K562 (cell line): ENCODE results near the gene DCTN1. TPM values are rescaled to one million over a fixed set of nuclear protein-coding genes. Genes with fewer than 3 reads are reported as not detected.
A peak's percentile ranks its signal among the peaks of the same experiment; 100 is the strongest.

ENCODE experiments used
- ATAC-seq: fragments of 200-7000 bp; cut with Tn5 transposase; 3 replicates; pipeline ENCODE4 v1.9.1; 2020; ENCODE audit warnings: moderate library complexity
- Bru-seq: library from RNA; stranded (reverse); fragments of 400-500 nt; gene quantifications from one replicate; lab custom pipeline; 2021; lab: Mats Ljungman, UMichigan
- BruChase-seq, 2 experiments: library from RNA; stranded (reverse); fragments of 400-500 nt; gene quantifications; one replicate each; lab custom pipeline; 2021; lab: Mats Ljungman, UMichigan
- BruUV-seq: library from RNA; stranded (reverse); fragments of 400-500 nt; replicated peaks from 2 replicates; lab custom pipeline; 2021; lab: Mats Ljungman, UMichigan
- CTCF ChIA-PET: fragments of 300-600 bp; formaldehyde crosslinking; extraction: SDS; loops from one replicate; lab custom pipeline; 2021; ENCODE audit warnings: low intra/inter-chr PET ratio; lab: Yijun Ruan, JAX
- POLR2A ChIA-PET: fragments of 300-600, 350-650 bp; sonication (Branson Sonifier 250); formaldehyde crosslinking; extraction: SDS; loops from one replicate; lab custom pipeline; 2021; ENCODE audit warnings: antibody characterized with exemption, inconsistent platforms; lab: Yijun Ruan, JAX
- DNase-seq, 4 experiments: peaks; one replicate each; pipeline versions ENCODE4 v3.0.0 to v3.0.0-alpha.2; 2011 to 2018; ENCODE audit warnings: low spot score in 3 of 4, mixed read lengths in 3 of 4; ENCODE audit errors: extremely low read depth in 1 of 4
- FAIRE-seq: peaks from 2 replicates; lab custom pipeline; 2011; peaks lifted over from hg19 to GRCh38; lab: Jason Lieb, UNC
- H2AFZ ChIP-seq: 2 replicates; pipeline ENCODE4 v1.6.0; 2011; ENCODE audit warnings: low read depth, low read length, control low read depth, inconsistent platforms
- H3K27ac ChIP-seq: fragments of 200-600 bp; 3 replicates; pipeline ENCODE4 v1.8.0; 2011; ENCODE audit warnings: low read depth, mild to moderate bottlenecking, control low read depth, inconsistent platforms, low read length, moderate library complexity, mixed read lengths; ENCODE audit errors: extremely low read depth
- H3K27me3 ChIP-seq, 2 experiments: fragments of 300-600 bp in 1 of 2; 2 replicates in 1 of 2; 3 replicates in 1 of 2; pipeline versions ENCODE4 v1.6.0 to v1.8.0; 2011; ENCODE audit warnings: inconsistent platforms in 2 of 2, low read length in 2 of 2, mild to moderate bottlenecking in 1 of 2, mixed read lengths in 1 of 2, moderate library complexity in 1 of 2; ENCODE audit not compliant: control insufficient read depth in 2 of 2, insufficient read depth in 2 of 2
- H3K36me3 ChIP-seq: fragments of 300-600 bp; 3 replicates; pipeline ENCODE4 v1.8.0; 2011; ENCODE audit warnings: mild to moderate bottlenecking, low read length, inconsistent platforms; ENCODE audit not compliant: control insufficient read depth, insufficient read depth
- H3K4me1 ChIP-seq, 2 experiments: fragments of 200-600 bp in 1 of 2; replicated peaks in 1 of 2; 2 replicates in 1 of 2; 3 replicates in 1 of 2; pipeline versions ENCODE4 v1.5.1 to v1.8.0; 2011; ENCODE audit warnings: inconsistent platforms in 2 of 2, low read length in 2 of 2, mild to moderate bottlenecking in 1 of 2, mixed read lengths in 1 of 2, moderate library complexity in 1 of 2; ENCODE audit not compliant: control insufficient read depth in 2 of 2, insufficient read depth in 2 of 2
- H3K4me2 ChIP-seq: 2 replicates; pipeline ENCODE4 v1.6.1; 2011; ENCODE audit warnings: low read length, control low read depth, inconsistent platforms, mixed read lengths; ENCODE audit not compliant: insufficient read depth
- H3K4me3 ChIP-seq: fragments of 200-600 bp; sonication (generic), shearing (Covaris generic); 2 replicates; pipeline ENCODE4 v1.5.1; 2016; ENCODE audit warnings: control low read depth, inconsistent platforms
- H3K79me2 ChIP-seq: fragments of 200-600 bp; 3 replicates; pipeline ENCODE4 v1.8.0; 2011; ENCODE audit warnings: low read length, inconsistent platforms; ENCODE audit not compliant: control insufficient read depth, insufficient read depth
- H3K9ac ChIP-seq, 2 experiments: 2 replicates each; pipeline versions ENCODE4 v1.6.0 to v1.6.1; 2011; ENCODE audit warnings: low read depth in 2 of 2, low read length in 2 of 2, control low read depth in 1 of 2, inconsistent platforms in 1 of 2, mild to moderate bottlenecking in 1 of 2, mixed read lengths in 1 of 2; ENCODE audit not compliant: insufficient read depth in 1 of 2
- H3K9me1 ChIP-seq: one replicate; pipeline ENCODE4 v1.6.0; 2011; ENCODE audit warnings: inconsistent platforms, mild to moderate bottlenecking, low read length, moderate library complexity; ENCODE audit not compliant: control insufficient read depth, insufficient read depth
- H3K9me3 ChIP-seq: replicated peaks from 2 replicates; pipeline ENCODE4 v1.5.1; 2011; ENCODE audit warnings: low read depth, low read length, inconsistent platforms; ENCODE audit not compliant: control insufficient read depth, insufficient read depth
- H4K20me1 ChIP-seq: replicated peaks from 2 replicates; pipeline ENCODE4 v1.6.1; 2011; ENCODE audit warnings: low read length, inconsistent platforms, mixed read lengths; ENCODE audit not compliant: control insufficient read depth, insufficient read depth
- ATF1 ChIP-seq, 2 experiments: fragments of 450-650 bp in 1 of 2; IDR thresholded peaks; 2 replicates each; pipeline ENCODE4 v1.6.1; 2016; ENCODE audit warnings: missing compliant biosample characterization in 1 of 2, missing genetic modification characterization in 1 of 2
- CREB1 ChIP-seq, 2 experiments: sonication (generic) in 1 of 2; formaldehyde crosslinking in 1 of 2; IDR thresholded peaks; 2 replicates each; pipeline versions ENCODE4 v1.6.1 to v1.8.0; 2012 to 2022; ENCODE audit warnings: inconsistent platforms in 1 of 2, mild to moderate bottlenecking in 1 of 2, missing genetic modification reagents in 1 of 2, moderate library complexity in 1 of 2
- MEIS2 ChIP-seq: fragments of 450-650 bp; IDR thresholded peaks from 2 replicates; pipeline ENCODE4 v1.6.1; 2014; ENCODE audit warnings: mild to moderate bottlenecking; ENCODE audit not compliant: partially characterized antibody
- NFE2L1 ChIP-seq: fragments of 450-650 bp; IDR thresholded peaks from 2 replicates; pipeline ENCODE4 v1.6.1; 2016; ENCODE audit warnings: missing genetic modification characterization, low read depth, mild to moderate bottlenecking, missing compliant biosample characterization, moderate library complexity, borderline replicate concordance
- NR2F6 ChIP-seq: fragments of 450-650 bp; formaldehyde crosslinking; IDR thresholded peaks from 2 replicates; pipeline ENCODE4 v1.4.0; 2020; ENCODE audit warnings: mild to moderate bottlenecking
- NR3C1 ChIP-seq: sonication (generic); formaldehyde crosslinking; IDR thresholded peaks from 2 replicates; pipeline ENCODE4 v1.8.1; 2022; ENCODE audit warnings: missing genetic modification reagents
- NRF1 ChIP-seq, 2 experiments: fragments of 450-650 bp; IDR thresholded peaks in 1 of 2; conservative IDR thresholded peaks in 1 of 2; 2 replicates each; pipeline ENCODE4 v1.6.1; 2014; ENCODE audit warnings: mild to moderate bottlenecking in 2 of 2
- SNRNP70 ChIP-seq: fragments of 200-400 bp; formaldehyde crosslinking; optimal IDR thresholded peaks from 2 replicates; pipeline ENCODE3; 2017; ENCODE audit warnings: low read depth, low read length
- XRCC5 ChIP-seq: fragments of 200-400 bp; formaldehyde crosslinking; IDR thresholded peaks from 2 replicates; pipeline ENCODE4 v1.6.1; 2017; ENCODE audit warnings: low read depth, mild to moderate bottlenecking, low read length
- ZKSCAN1 ChIP-seq: fragments of 150-350 bp; IDR thresholded peaks from 2 replicates; pipeline ENCODE4 v1.6.1; 2016; ENCODE audit warnings: low read depth, low read length
- ZNF140 ChIP-seq: fragments of 250-450 bp; sonication (Bioruptor Pico); IDR thresholded peaks from 2 replicates; pipeline ENCODE4 v1.8.0; 2021; ENCODE audit warnings: moderate library complexity, mild to moderate bottlenecking, inconsistent platforms
- ZNF354B ChIP-seq: fragments of 250-450 bp; sonication (Bioruptor Pico); IDR thresholded peaks from 2 replicates; pipeline ENCODE4 v1.4.0; 2020
- ZNF551 ChIP-seq: fragments of 250-450 bp; sonication (Bioruptor Pico); IDR thresholded peaks from 2 replicates; pipeline ENCODE4 v1.5.0; 2021; ENCODE audit warnings: mild to moderate bottlenecking, moderate library complexity
- WGBS: fragments of 100-300 bp; shearing (Covaris generic); methylation state at CpG from one replicate; pipeline ENCODE4 v1.1.6; 2016; ENCODE audit warnings: low coverage, mixed read lengths; ENCODE audit not compliant: insufficient coverage; ENCODE audit errors: missing lambda C conversion rate; 5-methylcytosine and 5-hydroxymethylcytosine counted together
- in situ Hi-C: fragments of 300-500 bp; cut with MboI; formaldehyde crosslinking; loops from 4 replicates; pipeline ENCODE4 v1.15.0; 2018; ENCODE audit warnings: inconsistent platforms, mixed read lengths
- intact Hi-C: fragments of 100-400 bp; cut with micrococcal nuclease; formaldehyde crosslinking; loops from 2 replicates; pipeline ENCODE4 v1.14.2; 2022
- long read RNA-seq, 3 experiments: library from polyadenylated mRNA in 2 of 3; library from RNA in 1 of 3; unstranded in 2 of 3; stranded (forward) in 1 of 3; transcript quantifications; one replicate each; pipeline ENCODE4 v2.0.0, GENCODE V29; 2019 to 2022
- polyA minus RNA-seq, 3 experiments: library from RNA; depleted of rRNA, polyadenylated mRNA; stranded (reverse); fragments of >200 nt; gene quantifications; 2 replicates each; pipeline ENCODE4 v1.2.3, GENCODE V29; 2011
- polyA plus RNA-seq, 8 experiments: library from polyadenylated mRNA; depleted of rRNA in 4 of 8; stranded (reverse) in 5 of 8; unstranded in 3 of 8; fragments of >200 nt; fragmentation: Nextera tagmentation in 2 of 8; fragmentation: Illumina TruSeq in 1 of 8; extraction: Ambion mirVana in 2 of 8; extraction: Trizol in 1 of 8; gene quantifications; 2 replicates each; pipeline versions ENCODE4 v1.2.1 to v1.2.3, GENCODE V29; 2011 to 2014; ENCODE audit warnings: inconsistent platforms in 1 of 8, missing spikeins in 1 of 8
- total RNA-seq, 7 experiments: library from RNA; depleted of rRNA in 6 of 7; stranded (reverse); fragments of >200 nt in 6 of 7; fragmentation: Illumina TruSeq in 2 of 7; extraction: Trizol in 2 of 7; gene quantifications; 2 replicates each; pipeline versions ENCODE4 v1.2.1 to v1.2.3, GENCODE V29; 2011 to 2021; ENCODE audit warnings: low replicate concordance in 1 of 7
- TF ChIP-seq, protein P1 (sequence below): sonication (generic); formaldehyde crosslinking; IDR thresholded peaks from 2 replicates; pipeline ENCODE4 v1.8.0; 2022; ENCODE audit warnings: mild to moderate bottlenecking, low read depth, missing genetic modification reagents

The DCTN1 gene
- 88.3 and 100 TPM in 2 replicates for total RNA-seq (2011; cell fraction: chromatin; rRNA removed; ENCODE audit: low replicate concordance)
- total RNA-seq (2011; cell fraction: nucleolus; rRNA removed): 42.1 and 52.2 TPM in 2 replicates
- total RNA-seq (2011; cell fraction: nucleoplasm; rRNA removed): 63.2 and 85.9 TPM in 2 replicates
- total RNA-seq (2014; rRNA removed) (49.7 and 54.8 TPM in 2 replicates), total RNA-seq (2014; rRNA removed; fragmentation: Illumina TruSeq; extraction: Trizol) (23.4 and 27.5 TPM in 2 replicates), total RNA-seq (2015; rRNA removed; fragmentation: Illumina TruSeq; extraction: Trizol) (52.5 and 53.3 TPM in 2 replicates), total RNA-seq (2021) (61.0 and 71.7 TPM in 2 replicates), polyA plus RNA-seq (2011; rRNA removed) (30.0 and 39.8 TPM in 2 replicates), polyA plus RNA-seq (2014; fragmentation: Illumina TruSeq; extraction: Trizol) (51.8 and 58.0 TPM in 2 replicates), polyA plus RNA-seq (2014; fragmentation: Nextera tagmentation; extraction: Ambion mirVana) (10 to 100 TPM; 23.9 to 28.6 TPM), polyA plus RNA-seq (2014; rRNA removed) (37.2 and 45.0 TPM in 2 replicates), polyA minus RNA-seq (2011; rRNA and poly(A)+ RNA removed) (33.3 and 75.5 TPM in 2 replicates), Bru-seq, nascent RNA (percentile 69 among the genes with signal in this experiment), BruChase-seq, experiment 1, labeled RNA remaining after a 2-hour chase (percentile 62 among the genes with signal in this experiment), BruChase-seq, experiment 2, labeled RNA remaining after a 6-hour chase (percentile 63 among the genes with signal in this experiment)
- 33.7 and 78.9 TPM in 2 replicates for polyA plus RNA-seq (2011; cell fraction: cytosol; rRNA removed)
- polyA plus RNA-seq (2011; cell fraction: nucleus; rRNA removed): 57.2 and 111 TPM in 2 replicates
- 62.1 and 62.5 TPM in 2 replicates for polyA plus RNA-seq (2012)
- 41.6 and 65.3 TPM in 2 replicates for polyA minus RNA-seq (2011; cell fraction: cytosol; rRNA and poly(A)+ RNA removed)
- 26.1 and 26.7 TPM in 2 replicates for polyA minus RNA-seq (2011; cell fraction: nucleus; rRNA and poly(A)+ RNA removed)
- long read RNA-seq, experiment 1, full-length matches to known transcripts: 86 of 187 reads
- long read RNA-seq, experiment 1, partial matches to known transcripts: 72 of 187 reads
- long read RNA-seq, experiment 1, other reads (novel, unspliced or antisense): 29 of 187 reads
- long read RNA-seq, experiment 2, full-length matches to known transcripts: 2 of 75 reads
- long read RNA-seq, experiment 2, partial matches to known transcripts: 59 of 75 reads
- long read RNA-seq, experiment 2, other reads (novel, unspliced or antisense): 14 of 75 reads
- long read RNA-seq, experiment 3, full-length matches to known transcripts: 8 of 11 reads
- long read RNA-seq, experiment 3, partial matches to known transcripts: 3 of 11 reads
- long read RNA-seq, experiment 3, other reads (novel, unspliced or antisense): 0 of 11 reads

DNA sequence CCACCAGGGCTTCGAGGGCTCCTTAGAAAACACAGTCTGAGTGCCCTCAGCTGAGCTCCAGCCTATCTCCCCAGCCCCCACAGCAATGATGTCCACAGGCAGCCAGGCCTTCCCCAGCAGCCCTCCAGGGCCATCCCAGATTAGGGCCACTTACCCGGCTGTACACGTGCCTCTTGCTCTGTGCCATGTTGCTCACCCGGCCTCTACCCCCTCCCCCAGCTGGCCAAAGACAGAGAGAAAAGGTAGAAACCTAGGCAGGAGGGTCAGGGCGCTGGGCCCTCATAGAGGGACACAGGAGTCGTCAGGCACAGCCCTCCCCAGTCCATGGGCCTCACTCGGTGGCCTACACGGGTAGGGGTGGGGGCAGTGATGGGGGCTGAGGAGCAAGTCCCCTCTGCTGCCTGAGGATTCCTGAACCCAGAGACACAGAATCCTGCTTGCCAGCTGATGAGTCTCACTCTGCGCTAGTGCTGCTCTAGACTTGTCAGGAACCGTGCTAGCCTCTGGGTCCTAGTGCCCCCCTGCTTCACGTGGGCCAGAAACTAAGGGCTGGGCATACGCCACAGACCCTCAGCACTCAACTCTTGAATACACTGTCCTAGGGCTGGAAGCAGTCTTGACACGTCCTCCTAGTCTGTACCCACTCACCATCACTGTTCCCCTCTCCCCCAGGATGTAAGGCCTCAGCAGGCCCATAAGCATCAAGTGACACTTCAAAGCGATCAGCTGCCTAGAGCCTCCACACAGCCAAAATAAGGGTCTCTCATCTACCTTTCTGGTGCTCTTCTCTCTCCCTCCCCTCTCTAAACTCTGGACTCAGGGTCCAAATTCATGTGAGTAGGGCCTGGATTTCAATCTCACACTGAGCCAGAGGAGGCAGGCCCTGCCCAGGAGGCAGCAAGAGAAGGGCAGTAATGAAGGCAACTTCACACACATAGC lies at the start of gene DCTN1:
Gene DCTN1, minus strand, starts transcription at position 461 of the 939 bp plus-strand sequence. Its CDS starts 274 bp downstream, at position 187.
- H3K4me2 ChIP-seq: peak within 1 kb of the TSS; percentile 34
- no peaks in the 10 kb centered on the region for H3K27me3 ChIP-seq
- FAIRE-seq (peak; percentile 91), ATAC-seq (peak; percentile 96), DNase-seq (peak; percentile 43 to 52 (median 48))
- H3K79me2 ChIP-seq: peaks cover 12% of the 10 kb centered on the region; the same call in 2 of the 3 replicates
- no TSS peak for BruUV-seq
- H4K20me1 ChIP-seq: no peaks in the 10 kb centered on the region; the same call in none of the 2 replicates
- no peaks in the 10 kb centered on the region for H3K9me3 ChIP-seq
- in situ Hi-C loops (no loop called here), intact Hi-C loops (no loop called here)
- H3K4me3 ChIP-seq: no peak within 1 kb of the TSS
- ChIA-PET CTCF (no interaction called here), POLR2A (interaction anchor here (0.6 to 2.4 kb wide), 3 partner anchors 11 to 71 kb away, joined by 3 to 13 read pairs (median 4); no protein-coding TSS in a partner anchor)
- H3K9me1 ChIP-seq: no peaks in the 10 kb centered on the region
- peak within 1 kb of the TSS in 1 of 2 experiments; percentile 83; a peak in 3 of 4 replicates for H3K9ac ChIP-seq
- H3K36me3 ChIP-seq: peaks cover 19% of the 10 kb centered on the region; the same call in 2 of the 3 replicates
- no peak within 1 kb of the TSS for H2AFZ ChIP-seq
- whole genome bisulfite sequencing: 24% methylated on average over 14 of the region's 14 CpGs
- H3K27ac ChIP-seq: no peak within 1 kb of the TSS
- H3K4me1 ChIP-seq: peaks cover 8 to 16% of the 10 kb centered on the region in 2 experiments; a peak in 4 of 5 replicates
- TF ChIP-seq MEIS2 (peak; percentile 4), CREB1 (IDR thresholded peaks at IDR 0.05) (0 out of 2 replicates have a peak, but pooled peaks have one; percentile 43), CREB1 (CRISPR knock-in tag; IDR thresholded peaks at IDR 0.05) (no peak), NR3C1 (CRISPR knock-in tag) (no peak), ZKSCAN1 (no peak), ZNF551 (CRISPR knock-in tag) (no peak), NFE2L1 (tag) (no peak), ZNF354B (CRISPR knock-in tag) (no peak), ATF1 (CRISPR knock-in tag; IDR thresholded peaks at IDR 0.05) (no peak), ATF1 (tag; IDR thresholded peaks at IDR 0.05) (0 out of 2 replicates have a peak, but pooled peaks have one; percentile 15), NRF1 (conservative IDR thresholded peaks at IDR 0.05 in 1 of 2, IDR thresholded peaks at IDR 0.05 in 1 of 2) (peak in 1 of 2 experiments; percentile 44; a peak in 3 of 4 replicates), NR2F6 (CRISPR knock-in tag) (no peak), XRCC5 (0 out of 2 replicates have a peak, but pooled peaks have one; percentile 60), ZNF140 (CRISPR knock-in tag) (no peak), SNRNP70 (no peak)
- TF ChIP-seq, protein P1, sequence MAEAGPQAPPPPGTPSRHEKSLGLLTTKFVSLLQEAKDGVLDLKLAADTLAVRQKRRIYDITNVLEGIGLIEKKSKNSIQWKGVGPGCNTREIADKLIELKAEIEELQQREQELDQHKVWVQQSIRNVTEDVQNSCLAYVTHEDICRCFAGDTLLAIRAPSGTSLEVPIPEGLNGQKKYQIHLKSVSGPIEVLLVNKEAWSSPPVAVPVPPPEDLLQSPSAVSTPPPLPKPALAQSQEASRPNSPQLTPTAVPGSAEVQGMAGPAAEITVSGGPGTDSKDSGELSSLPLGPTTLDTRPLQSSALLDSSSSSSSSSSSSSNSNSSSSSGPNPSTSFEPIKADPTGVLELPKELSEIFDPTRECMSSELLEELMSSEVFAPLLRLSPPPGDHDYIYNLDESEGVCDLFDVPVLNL (CRISPR knock-in tag): no peak
